Ovary (tissue), 9 donors: ENCODE data around the gene PNPLA3. TPM values are rescaled to one million over a fixed set of nuclear protein-coding genes. Genes with fewer than 3 reads are reported as not detected.

Experiments used
- DNase-seq, 5 donors: peaks; one replicate each; pipeline ENCODE4 v3.0.0-alpha.2; 2019 to 2020
- H3K27ac ChIP-seq, 2 donors: fragments of 200-600 bp; one replicate each; pipeline versions ENCODE4 v1.5.1 to v1.8.0; 2019 to 2022
- H3K27me3 ChIP-seq: fragments of 200-600 bp; one replicate; pipeline ENCODE4 v1.8.0; 2022
- H3K36me3 ChIP-seq: fragments of 200-600 bp; sonication (generic); one replicate; pipeline ENCODE4 v1.5.1; 2019
- H3K4me1 ChIP-seq: one replicate; pipeline ENCODE4 v1.8.1; 2013; ENCODE audit warnings: mild to moderate bottlenecking, moderate library complexity; ENCODE audit not compliant: insufficient read depth
- H3K4me3 ChIP-seq: fragments of 200-600 bp; sonication (generic); one replicate; pipeline ENCODE4 v1.5.1; 2017
- H3K9me3 ChIP-seq, 2 donors: fragments of 200-600 bp in 1 of 2; sonication (generic) in 1 of 2; one replicate each; pipeline versions ENCODE4 v1.5.1 to v1.8.1; 2013 to 2019; ENCODE audit warnings: mild to moderate bottlenecking in 1 of 2, moderate library complexity in 1 of 2
- CTCF ChIP-seq, 3 donors: fragments of 450-650 bp in 2 of 3; fragments of 200-600 bp in 1 of 3; IDR thresholded peaks; one replicate each; pipeline versions ENCODE4 v1.5.1 to v1.8.0; 2016 to 2022; ENCODE audit warnings: antibody characterized with exemption in 3 of 3, mild to moderate bottlenecking in 1 of 3
- EP300 ChIP-seq: sonication (generic); formaldehyde crosslinking; IDR thresholded peaks from one replicate; pipeline ENCODE4 v1.6.1; 2017; ENCODE audit warnings: antibody characterized with exemption
- POLR2A ChIP-seq: fragments of 450-650 bp; IDR thresholded peaks from one replicate; pipeline ENCODE4 v1.6.1; 2017; ENCODE audit warnings: antibody characterized with exemption, mild to moderate bottlenecking, moderate library complexity
- WGBS, 3 donors: extraction: QIAGEN DNeasy Blood & Tissue Kit in 1 of 3; methylation state at CpG; one replicate each; pipeline versions ENCODE4 v1.1.5 to v1.1.7; 2013 to 2017; 5-methylcytosine and 5-hydroxymethylcytosine counted together
- intact Hi-C, 4 donors: fragments of 100-400 bp; cut with DNase I; formaldehyde crosslinking; loops; one replicate each; pipeline versions ENCODE4 v1.11.0 to v1.15.1; 2022 to 2023
- polyA plus RNA-seq, 2 donors: library from polyadenylated mRNA; stranded (reverse); fragments of 200-250 nt in 1 of 2; fragments of 350-450 nt in 1 of 2; fragmentation: Illumina TruSeq in 1 of 2; extraction: RNeasy Lipid Tissue Mini Kit (QIAGEN cat#74804) in 1 of 2; gene quantifications; one replicate each; pipeline ENCODE4 v1.2.3, GENCODE V29; 2013 to 2014
- total RNA-seq, 7 donors: library from RNA; depleted of rRNA in 2 of 7; stranded (reverse); fragments of >200 nt in 2 of 7; fragmentation: NEBNext Ultra II Directional in 3 of 7; extraction: Animal tissue kit (Norgen Biotek cat#: 25700) in 3 of 7; gene quantifications; one replicate each; pipeline versions ENCODE4 v1.1.0 to v1.2.4, GENCODE V29; 2016 to 2023
- donor health status: DM: no; HTN: no; CAD: no; lungs with moderate emphysema.
- donor health status: DM: no; HTN: no; CAD: no.
- donor health status: Bipolar disorder and iron deficiency.
- donor health status: DM: yes; HTN: yes; CAD: no.
- donor health status: DM: no; HTN: no; CAD: no.
- donor health status: DM: yes; HTN: yes; CAD: no.

PNPLA3 gene
- total and polyA plus RNA-seq, 9 donors = 0.31 to 8.0 (median 1.3) TPM

- no peak overlapping the region for H3K27ac ChIP-seq
- H3K9me3 ChIP-seq = no peaks in the 10 kb centered on the region
- H3K4me1 ChIP-seq = peaks cover 2% of the 10 kb centered on the region
- H3K4me3 ChIP-seq = no peak overlapping the region
- DNase-seq = no peak
- no peaks in the 10 kb centered on the region for H3K27me3 ChIP-seq
- intact Hi-C loops = no loop called here
- no peak for TF ChIP-seq CTCF (IDR thresholded peaks at IDR 0.05)
- no peak for TF ChIP-seq EP300
- no peak for TF ChIP-seq POLR2A
- no peaks in the 10 kb centered on the region for H3K36me3 ChIP-seq
- WGBS, 3 donors = 86 to 92% (median 91%) methylated on average over 5 of the region's 5 CpGs
These were observed 4.9 kb downstream of the PNPLA3 start for GRCh38 chr22:43928468-43928867.

GRCh38 chr22:43928908-43929307, 5.3 kb downstream of the PNPLA3 start:
- Histone ChIP-seq H3K9me3 (no peaks in the 10 kb centered on the region), H3K4me3 (no peak overlapping the region), H3K36me3 (no peaks in the 10 kb centered on the region), H3K27ac (no peak overlapping the region), H3K27me3 (no peaks in the 10 kb centered on the region), H3K4me1 (peaks cover under 1% of the 10 kb centered on the region)
- no peak for DNase-seq
- intact Hi-C loops = no loop called here
- WGBS, 3 donors = 92 to 95% (median 92%) methylated on average over 6 of the region's 6 CpGs
- TF ChIP-seq EP300 (no peak), CTCF (IDR thresholded peaks at IDR 0.05) (no peak), POLR2A (no peak)

- Histone ChIP-seq H3K4me1 (no peaks in the 10 kb centered on the region), H3K27me3 (no peaks in the 10 kb centered on the region), H3K4me3 (no peak overlapping the region), H3K9me3 (no peaks in the 10 kb centered on the region), H3K36me3 (no peaks in the 10 kb centered on the region), H3K27ac (no peak overlapping the region)
- DNase-seq = no peak
- TF ChIP-seq POLR2A (no peak), EP300 (no peak), CTCF (IDR thresholded peaks at IDR 0.05) (no peak)
- intact Hi-C loops = no loop called here
- WGBS, 3 donors = 68 to 83% (median 71%) methylated on average over 4 of the region's 4 CpGs
These were observed 8.2 kb downstream of the PNPLA3 start for GRCh38 chr22:43931771-43932170.

GRCh38 chr22:43941449-43941848, 17.8 kb downstream of the PNPLA3 start:
- Histone ChIP-seq H3K27ac (no peak overlapping the region), H3K4me3 (no peak overlapping the region), H3K9me3 (no peaks in the 10 kb centered on the region), H3K27me3 (no peaks in the 10 kb centered on the region), H3K36me3 (no peaks in the 10 kb centered on the region), H3K4me1 (no peaks in the 10 kb centered on the region)
- WGBS, 3 donors = 87 to 91% (median 90%) methylated on average over 6 of the region's 6 CpGs
- no peak for TF ChIP-seq POLR2A
- no peak for TF ChIP-seq CTCF (IDR thresholded peaks at IDR 0.05)
- no peak for TF ChIP-seq EP300
- no peak for DNase-seq
- intact Hi-C loops = no loop called here
